ENCODE measurements around the gene NCK2. TPM values are rescaled to one million over a fixed set of nuclear protein-coding genes. Genes with fewer than 3 reads are reported as not detected.
A peak's percentile ranks its signal among the peaks of the same experiment; 100 is the strongest.

Gene NCK2
- total RNA-seq, 1 donor from 2014 or later: 90.0 TPM

- FAIRE-seq (no peak), DNase-seq (ENCODE audit: low read depth) (no peak)
- H3K4me3 ChIP-seq (ENCODE audit: low read depth, low read length): no peak overlapping the region
- H3K36me3 ChIP-seq (ENCODE audit: control insufficient read depth, insufficient read depth, low read length): no peaks in the 10 kb centered on the region
- no peaks in the 10 kb centered on the region for H3K27me3 ChIP-seq (ENCODE audit: control insufficient read depth, insufficient read depth, low read length)
- TF ChIP-seq, protein P1, sequence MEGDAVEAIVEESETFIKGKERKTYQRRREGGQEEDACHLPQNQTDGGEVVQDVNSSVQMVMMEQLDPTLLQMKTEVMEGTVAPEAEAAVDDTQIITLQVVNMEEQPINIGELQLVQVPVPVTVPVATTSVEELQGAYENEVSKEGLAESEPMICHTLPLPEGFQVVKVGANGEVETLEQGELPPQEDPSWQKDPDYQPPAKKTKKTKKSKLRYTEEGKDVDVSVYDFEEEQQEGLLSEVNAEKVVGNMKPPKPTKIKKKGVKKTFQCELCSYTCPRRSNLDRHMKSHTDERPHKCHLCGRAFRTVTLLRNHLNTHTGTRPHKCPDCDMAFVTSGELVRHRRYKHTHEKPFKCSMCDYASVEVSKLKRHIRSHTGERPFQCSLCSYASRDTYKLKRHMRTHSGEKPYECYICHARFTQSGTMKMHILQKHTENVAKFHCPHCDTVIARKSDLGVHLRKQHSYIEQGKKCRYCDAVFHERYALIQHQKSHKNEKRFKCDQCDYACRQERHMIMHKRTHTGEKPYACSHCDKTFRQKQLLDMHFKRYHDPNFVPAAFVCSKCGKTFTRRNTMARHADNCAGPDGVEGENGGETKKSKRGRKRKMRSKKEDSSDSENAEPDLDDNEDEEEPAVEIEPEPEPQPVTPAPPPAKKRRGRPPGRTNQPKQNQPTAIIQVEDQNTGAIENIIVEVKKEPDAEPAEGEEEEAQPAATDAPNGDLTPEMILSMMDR (IDR thresholded peaks at IDR 0.05; ENCODE audit: insufficient read depth, low read length, severe bottlenecking): no peak
Measured at GRCh38 chr2:105917688-105918087, 173.0 kb downstream of the NCK2 start.

DNA sequence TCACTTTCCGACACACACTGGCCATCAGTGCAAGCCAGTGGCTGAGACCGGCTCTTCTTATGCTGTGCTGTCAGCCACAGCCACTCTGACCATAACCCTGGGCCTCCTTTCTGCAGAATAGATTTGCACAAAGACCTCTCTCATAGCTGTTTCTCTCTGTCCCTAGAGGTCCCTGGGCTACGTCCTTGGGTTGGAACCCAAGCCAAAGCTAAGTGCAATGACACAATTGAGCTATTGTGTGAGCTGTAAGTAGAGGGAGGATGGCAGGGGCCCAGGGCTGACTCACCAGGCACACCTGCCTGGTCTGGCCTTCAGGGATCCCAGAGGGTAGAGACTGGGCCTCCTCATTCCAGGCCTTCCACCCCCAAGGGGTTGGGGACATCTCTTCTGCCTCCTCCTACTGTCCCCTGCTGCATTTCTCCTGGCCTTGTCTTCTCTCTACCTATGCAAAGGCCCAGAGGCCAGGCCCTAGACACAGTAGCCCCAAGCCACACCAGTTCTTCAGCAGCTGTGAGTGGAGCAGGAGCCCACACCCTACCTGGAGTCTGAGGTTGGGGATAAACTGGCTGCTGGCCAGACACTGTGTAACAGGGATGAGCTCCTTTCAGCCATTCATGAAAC, 174.6 kb downstream of the NCK2 start:
- Histone ChIP-seq H3K36me3 (ENCODE audit: control insufficient read depth, insufficient read depth, low read length) (no peaks in the 10 kb centered on the region), H3K4me3 (ENCODE audit: low read depth, low read length) (no peak overlapping the region), H3K27me3 (ENCODE audit: control insufficient read depth, insufficient read depth, low read length) (no peaks in the 10 kb centered on the region)
- TF ChIP-seq, protein P1 (IDR thresholded peaks at IDR 0.05; ENCODE audit: insufficient read depth, low read length, severe bottlenecking): no peak
- DNase-seq (ENCODE audit: low read depth) (peak; percentile 43), FAIRE-seq (no peak)

- DNase-seq (ENCODE audit: low read depth) (peak; percentile 39), FAIRE-seq (no peak)
- no peaks in the 10 kb centered on the region for H3K27me3 ChIP-seq (ENCODE audit: control insufficient read depth, insufficient read depth, low read length)
- H3K36me3 ChIP-seq (ENCODE audit: control insufficient read depth, insufficient read depth, low read length): no peaks in the 10 kb centered on the region
- no peak overlapping the region for H3K4me3 ChIP-seq (ENCODE audit: low read depth, low read length)
- TF ChIP-seq, protein P1 (IDR thresholded peaks at IDR 0.05; ENCODE audit: insufficient read depth, low read length, severe bottlenecking): peak; percentile 66
Measured at GRCh38 chr2:105919826-105920225, 175.1 kb downstream of the NCK2 start.

DNA sequence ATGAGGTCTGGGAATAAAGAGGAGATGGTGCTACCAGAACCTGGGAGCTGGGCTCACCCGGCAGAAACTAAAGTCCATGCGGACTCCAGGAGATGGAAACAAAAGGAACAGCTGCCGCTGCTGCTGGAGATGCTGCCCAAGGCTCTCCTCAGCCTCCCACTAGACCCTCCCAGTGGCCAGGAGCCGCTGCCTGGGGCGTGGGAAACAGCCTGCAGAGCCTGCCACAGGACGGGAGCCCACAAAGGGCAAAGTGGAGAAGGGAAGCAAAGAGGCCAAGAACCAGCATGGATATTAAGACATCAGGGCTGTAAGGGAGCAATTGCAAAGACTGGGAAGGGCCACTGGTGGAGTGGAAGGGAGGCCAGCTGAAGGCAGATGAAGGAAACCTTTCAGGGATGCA, 179.6 kb downstream of the NCK2 start:
- no peak overlapping the region for H3K4me3 ChIP-seq (ENCODE audit: low read depth, low read length)
- no peaks in the 10 kb centered on the region for H3K27me3 ChIP-seq (ENCODE audit: control insufficient read depth, insufficient read depth, low read length)
- DNase-seq (ENCODE audit: low read depth) (no peak), FAIRE-seq (no peak)
- TF ChIP-seq, protein P1 (IDR thresholded peaks at IDR 0.05; ENCODE audit: insufficient read depth, low read length, severe bottlenecking): no peak
- no peaks in the 10 kb centered on the region for H3K36me3 ChIP-seq (ENCODE audit: control insufficient read depth, insufficient read depth, low read length)

GRCh38 chr2:105924932-105925331, 180.2 kb downstream of the NCK2 start:
- no peak for FAIRE-seq
- no peak for DNase-seq (ENCODE audit: low read depth)
- Histone ChIP-seq H3K4me3 (ENCODE audit: low read depth, low read length) (no peak overlapping the region), H3K27me3 (ENCODE audit: control insufficient read depth, insufficient read depth, low read length) (no peaks in the 10 kb centered on the region), H3K36me3 (ENCODE audit: control insufficient read depth, insufficient read depth, low read length) (no peaks in the 10 kb centered on the region)
- TF ChIP-seq, protein P1 (IDR thresholded peaks at IDR 0.05; ENCODE audit: insufficient read depth, low read length, severe bottlenecking): no peak

DNA sequence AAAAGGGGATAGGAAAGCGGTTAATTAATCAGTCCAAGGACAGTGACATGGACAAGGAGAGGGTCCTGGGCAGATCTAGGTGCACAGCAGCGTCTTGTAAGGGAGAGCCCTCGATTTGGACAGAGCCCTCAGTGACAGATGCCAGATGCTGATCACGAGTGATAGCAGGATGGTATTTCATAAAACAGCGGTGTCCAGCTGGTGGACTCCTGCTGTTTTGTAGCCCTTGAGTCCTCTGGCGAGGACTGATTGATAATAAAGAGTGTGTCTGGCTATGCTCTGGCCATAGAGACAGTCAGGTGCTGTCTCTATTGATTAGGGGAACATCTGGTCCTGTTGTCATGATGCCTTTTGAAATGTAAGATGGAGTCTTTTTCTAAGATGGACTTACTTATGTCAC, 180.7 kb downstream of the NCK2 start:
- Histone ChIP-seq H3K4me3 (ENCODE audit: low read depth, low read length) (no peak overlapping the region), H3K27me3 (ENCODE audit: control insufficient read depth, insufficient read depth, low read length) (no peaks in the 10 kb centered on the region), H3K36me3 (ENCODE audit: control insufficient read depth, insufficient read depth, low read length) (no peaks in the 10 kb centered on the region)
- DNase-seq (ENCODE audit: low read depth): no peak
- FAIRE-seq: no peak
- TF ChIP-seq, protein P1 (IDR thresholded peaks at IDR 0.05; ENCODE audit: insufficient read depth, low read length, severe bottlenecking): no peak

Data from bronchial epithelial cell (primary cell).